Stimulated activated naive CD4-positive, alpha-beta T cell (primary cell): Measurements from ENCODE around the gene MMRN2.

Source experiments
- DNase-seq, 6 experiments: peaks; one replicate each; lab custom pipeline; 2025; lab: John Stamatoyannopoulos, UW

Gene MMRN2

DNA sequence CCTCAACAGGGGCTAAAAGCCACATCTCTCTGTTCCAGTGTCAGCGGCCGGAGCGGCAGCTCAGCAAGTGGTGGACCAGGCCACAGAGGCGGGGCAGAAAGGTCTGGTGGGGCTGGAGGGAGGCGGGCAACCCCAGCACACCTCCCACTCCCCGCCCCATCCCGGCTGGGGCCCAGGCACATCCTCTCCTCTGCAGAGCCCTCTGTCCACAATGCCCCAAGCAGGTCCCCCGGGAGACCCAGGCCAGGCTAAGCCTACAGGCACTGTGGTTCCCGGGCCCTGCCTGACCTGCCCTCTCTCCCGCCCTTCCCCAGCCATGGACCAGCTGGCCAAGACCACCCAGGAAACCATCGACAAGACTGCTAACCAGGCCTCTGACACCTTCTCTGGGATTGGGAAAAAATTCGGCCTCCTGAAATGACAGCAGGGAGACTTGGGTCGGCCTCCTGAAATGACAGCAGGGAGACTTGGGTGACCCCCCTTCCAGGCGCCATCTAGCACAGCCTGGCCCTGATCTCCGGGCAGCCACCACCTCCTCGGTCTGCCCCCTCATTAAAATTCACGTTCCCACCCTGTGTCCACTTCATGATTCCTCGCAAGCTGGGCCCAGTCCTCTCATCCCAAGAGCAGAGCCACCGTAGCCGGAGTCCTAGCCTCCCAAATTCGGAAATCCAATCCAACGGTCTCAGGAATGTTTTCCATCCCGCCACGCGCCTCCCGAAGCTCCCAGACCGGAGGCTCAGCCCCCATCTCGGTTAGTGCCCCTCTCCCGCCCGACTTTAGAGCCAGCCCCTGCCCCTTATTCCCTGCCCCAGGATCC lies 13.0 kb upstream of the MMRN2 start:
- peak in 1 of 6 experiments; percentile 35 for DNase-seq

DNA sequence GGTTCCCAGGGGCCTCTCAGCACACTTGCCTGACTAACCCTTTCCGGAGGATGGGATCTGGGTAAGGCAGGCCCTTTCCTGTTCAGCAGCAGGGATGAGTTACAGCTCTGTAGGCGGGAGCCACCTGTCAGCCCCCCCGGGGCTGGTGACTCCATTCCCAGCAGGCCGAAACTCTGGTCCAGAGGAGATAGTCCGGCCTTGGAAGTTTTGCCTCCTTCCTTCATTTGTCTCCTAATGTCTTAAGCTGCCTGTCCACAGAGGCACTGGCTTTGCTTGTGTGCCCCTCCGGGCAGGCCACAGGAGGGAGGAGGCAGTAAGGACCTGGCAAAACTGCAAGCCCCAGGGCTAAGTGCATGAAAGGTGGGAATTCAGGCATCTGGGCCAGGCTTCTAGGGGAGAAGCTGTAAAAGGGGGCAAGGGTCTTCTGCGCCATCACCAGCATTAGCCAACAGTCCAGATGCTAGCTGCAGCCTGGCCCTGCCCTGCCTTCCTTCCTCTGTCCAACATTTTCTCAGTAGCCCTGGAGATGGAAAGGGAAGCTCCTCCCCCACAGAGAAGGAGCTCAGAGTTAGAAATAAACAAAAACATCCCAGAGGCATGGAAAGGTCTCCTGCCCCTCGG lies 12.1 kb upstream of the MMRN2 start:
- DNase-seq, result no peak

DNA sequence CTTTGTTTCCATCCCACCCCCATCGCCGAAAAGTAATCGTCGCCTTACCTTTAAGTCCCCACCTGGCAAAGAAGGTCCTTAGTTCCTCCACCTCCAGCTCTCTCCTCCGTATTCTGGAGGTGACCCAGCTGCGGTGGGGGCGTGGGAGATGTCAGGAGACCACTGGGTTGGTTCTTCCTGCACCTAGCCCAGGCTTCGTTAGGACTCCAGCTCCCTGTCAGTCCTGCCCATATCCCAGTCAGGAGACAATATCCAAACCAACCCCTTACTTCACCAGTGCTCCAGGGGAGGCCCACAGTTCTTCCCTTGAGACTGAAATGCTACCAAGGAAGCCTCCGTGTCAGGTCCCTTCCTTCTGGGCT lies 11.6 kb upstream of the MMRN2 start:
- DNase-seq, result no peak

DNA sequence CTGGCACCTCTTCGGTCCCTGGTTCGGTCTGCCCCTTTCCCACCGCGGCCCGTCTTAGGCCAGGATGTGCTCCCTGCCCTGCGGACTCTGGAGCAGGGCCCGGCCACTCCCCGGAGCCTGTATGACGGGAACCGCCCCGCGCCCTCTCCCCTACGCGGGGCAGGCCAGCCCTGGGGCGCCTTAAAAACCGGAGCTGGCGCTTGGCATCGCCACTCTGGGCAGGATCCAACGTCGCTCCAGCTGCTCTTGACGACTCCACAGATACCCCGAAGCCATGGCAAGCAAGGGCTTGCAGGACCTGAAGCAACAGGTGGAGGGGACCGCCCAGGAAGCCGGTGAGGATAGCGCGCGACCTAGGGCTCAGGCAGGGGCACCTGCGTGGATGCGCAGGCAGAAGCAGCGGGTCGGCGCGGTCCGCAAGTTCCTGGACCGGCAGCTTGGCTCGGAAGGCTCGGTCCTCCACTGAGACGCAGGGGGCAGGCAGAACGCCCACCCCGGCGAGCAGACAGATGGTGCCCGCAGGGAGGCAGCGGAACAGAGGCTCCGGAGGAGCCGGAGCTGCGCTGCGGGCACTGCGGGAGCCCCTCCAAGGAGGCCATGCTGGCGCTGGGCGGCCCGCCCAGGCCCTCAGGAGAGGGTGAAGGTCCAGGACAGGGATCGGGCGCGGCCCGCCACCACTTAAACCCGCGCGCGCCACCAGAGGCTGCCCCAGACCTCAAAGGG lies 11.0 kb upstream of the MMRN2 start, which contains the start of gene ADIRF:
Gene ADIRF, plus strand, starts transcription at position 212 of the 723 bp plus-strand sequence. Its CDS starts 63 bp downstream, at position 275.
- peak in 2 of 6 experiments; percentile 16 to 35 for DNase-seq

DNA sequence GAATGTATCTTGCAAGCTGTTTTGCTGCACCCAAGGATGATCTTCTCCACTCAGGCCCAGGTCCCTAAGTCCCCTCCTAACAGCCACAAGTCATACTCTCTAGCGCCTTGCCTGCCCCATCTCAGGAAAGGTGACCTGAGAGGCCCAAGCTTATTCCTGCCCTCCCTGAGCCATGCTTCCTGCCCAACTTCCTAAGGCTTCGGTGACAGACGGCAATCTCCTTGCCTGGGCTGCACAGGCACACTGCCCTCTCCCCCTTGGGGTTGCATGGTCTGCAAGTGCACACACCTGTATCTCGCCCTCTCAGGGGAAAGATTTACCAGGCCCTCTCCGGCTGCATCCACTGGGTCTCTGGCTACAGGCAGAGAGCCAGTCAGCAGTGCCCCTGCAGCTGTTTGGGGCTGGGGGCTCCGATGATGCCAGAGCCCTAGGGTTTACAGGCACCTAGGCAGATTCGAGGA lies 10.1 kb upstream of the MMRN2 start:
- DNase-seq, result no peak

DNA sequence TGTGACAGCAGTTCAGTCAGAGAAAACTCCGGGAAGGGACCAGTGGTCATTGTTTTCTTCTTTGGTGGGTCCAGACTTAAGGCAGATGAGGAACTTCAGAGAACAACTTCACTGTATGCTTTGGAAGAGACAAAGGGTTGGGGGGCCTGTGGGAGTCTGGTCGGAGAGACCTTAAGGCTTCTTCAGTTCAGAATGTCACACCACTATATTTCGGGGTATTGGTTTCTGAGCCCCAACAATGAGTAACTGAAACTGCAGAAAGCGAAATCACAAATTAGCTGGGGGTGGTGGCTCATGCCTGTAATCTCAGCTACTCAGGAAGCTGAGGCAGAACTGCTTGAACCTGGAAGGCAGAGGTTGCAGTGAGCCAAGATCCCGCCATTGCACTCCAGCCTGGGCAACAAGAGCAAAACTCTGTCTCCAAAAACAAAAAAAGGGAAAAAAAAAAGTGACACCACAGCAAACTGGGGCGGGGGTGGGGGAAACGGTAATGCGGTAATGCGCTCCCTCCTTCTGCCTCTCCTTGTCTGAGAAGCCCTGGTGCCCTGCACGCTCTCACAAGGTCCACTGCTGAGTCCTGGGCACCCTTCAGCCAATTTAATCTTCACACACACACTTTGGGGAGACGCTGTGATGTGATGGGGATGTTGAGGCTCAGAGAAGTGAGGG lies 8.7 kb upstream of the MMRN2 start:
- peak in 1 of 6 experiments; percentile 60 for DNase-seq

DNA sequence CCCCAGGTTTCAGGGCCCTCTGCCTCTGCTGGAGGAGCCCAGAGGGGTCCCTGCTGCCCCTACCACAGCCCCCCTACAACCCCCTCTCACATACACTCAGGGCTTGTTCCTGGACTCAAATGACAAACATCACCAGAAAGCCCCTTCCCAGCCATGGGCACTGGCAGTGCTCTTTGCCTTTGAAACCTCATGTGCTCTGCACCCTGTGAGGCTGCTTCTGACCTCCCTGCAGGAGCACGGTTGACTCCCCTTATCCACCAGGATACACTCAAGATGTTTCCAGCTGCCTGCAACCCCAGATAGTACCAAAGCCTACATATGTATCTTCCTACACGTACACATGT lies 7.4 kb upstream of the MMRN2 start:
- DNase-seq, result no peak

DNA sequence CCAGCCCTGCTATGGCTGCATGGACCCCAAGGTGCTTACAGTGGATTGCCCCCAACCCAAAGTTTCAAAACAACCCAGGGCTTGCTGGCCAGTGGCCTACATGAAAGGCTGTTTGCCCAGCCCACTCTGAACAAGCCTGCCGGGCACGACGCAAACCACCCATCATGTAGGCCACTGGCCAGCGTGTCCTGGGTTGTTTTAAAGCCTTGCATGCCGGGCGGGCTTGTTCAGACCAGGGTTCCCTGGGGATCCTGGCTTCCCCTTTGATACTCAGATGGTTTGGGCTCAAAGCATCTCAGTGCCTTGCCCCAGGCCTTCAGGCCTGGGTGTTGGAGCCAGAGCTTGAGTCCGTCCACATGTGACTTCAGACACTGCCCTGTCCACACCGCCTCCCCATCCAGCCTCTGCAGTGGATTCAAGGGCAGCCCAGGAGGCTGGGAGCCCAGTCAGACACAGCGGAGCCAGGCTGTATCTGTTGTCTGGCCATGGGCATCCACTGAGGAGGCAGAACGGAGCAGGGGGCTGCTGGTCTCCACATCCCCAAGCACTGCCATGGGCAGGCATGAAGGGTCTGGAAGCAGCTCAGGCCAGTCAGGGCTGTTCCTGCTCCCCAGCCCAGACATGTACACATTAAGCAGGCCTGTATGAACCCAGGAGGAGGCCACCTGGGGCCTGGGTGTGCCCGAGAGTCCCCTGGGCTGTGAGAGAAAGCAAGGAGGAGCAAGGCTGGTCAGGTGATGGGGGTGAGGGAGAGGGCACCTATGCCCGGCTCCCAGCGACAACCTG lies 6.8 kb upstream of the MMRN2 start:
- DNase-seq, result no peak

DNA sequence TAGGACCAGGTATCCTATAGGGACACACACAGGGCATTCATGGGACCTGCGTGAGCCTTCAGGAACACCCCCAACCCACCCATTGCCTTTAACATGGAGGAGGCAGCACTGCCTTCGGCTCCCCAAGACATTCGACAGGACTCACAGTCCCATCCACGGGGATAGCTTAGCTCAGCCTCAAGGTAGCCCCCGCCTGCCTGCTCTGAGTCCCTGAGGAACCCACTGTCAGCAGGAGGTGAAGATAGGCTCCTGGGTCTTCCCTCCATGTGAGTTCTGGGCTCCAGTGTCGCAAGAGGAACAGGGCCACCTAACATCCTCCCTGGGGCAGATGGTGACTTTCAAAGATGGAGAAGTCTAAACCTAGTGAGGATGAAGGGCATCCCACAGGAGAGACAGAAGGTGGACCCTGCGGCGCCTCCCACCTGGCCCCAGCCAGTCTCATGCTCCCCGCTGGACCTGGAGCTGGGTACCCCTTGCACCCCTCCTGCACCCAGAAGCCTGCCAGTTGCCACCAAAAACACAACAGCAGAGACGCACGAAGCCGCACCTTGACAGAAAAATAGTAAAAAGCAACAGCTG lies 6.0 kb upstream of the MMRN2 start:
- no peak for DNase-seq

DNA sequence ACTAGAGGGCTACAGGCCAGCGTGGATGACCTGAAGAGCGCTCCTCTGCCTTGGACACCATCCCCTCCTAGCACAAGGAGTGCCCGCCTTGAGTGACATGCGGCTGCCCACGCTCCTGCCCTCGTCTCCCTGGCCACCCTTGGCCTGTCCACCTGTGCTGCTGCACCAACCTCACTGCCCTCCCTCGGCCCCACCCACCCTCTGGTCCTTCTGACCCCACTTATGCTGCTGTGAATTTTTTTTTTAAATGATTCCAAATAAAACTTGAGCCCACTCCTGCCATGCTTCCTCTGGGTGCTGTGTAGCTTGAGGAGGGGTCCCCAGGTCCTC lies 5.5 kb upstream of the MMRN2 start:
- DNase-seq, result no peak

DNA sequence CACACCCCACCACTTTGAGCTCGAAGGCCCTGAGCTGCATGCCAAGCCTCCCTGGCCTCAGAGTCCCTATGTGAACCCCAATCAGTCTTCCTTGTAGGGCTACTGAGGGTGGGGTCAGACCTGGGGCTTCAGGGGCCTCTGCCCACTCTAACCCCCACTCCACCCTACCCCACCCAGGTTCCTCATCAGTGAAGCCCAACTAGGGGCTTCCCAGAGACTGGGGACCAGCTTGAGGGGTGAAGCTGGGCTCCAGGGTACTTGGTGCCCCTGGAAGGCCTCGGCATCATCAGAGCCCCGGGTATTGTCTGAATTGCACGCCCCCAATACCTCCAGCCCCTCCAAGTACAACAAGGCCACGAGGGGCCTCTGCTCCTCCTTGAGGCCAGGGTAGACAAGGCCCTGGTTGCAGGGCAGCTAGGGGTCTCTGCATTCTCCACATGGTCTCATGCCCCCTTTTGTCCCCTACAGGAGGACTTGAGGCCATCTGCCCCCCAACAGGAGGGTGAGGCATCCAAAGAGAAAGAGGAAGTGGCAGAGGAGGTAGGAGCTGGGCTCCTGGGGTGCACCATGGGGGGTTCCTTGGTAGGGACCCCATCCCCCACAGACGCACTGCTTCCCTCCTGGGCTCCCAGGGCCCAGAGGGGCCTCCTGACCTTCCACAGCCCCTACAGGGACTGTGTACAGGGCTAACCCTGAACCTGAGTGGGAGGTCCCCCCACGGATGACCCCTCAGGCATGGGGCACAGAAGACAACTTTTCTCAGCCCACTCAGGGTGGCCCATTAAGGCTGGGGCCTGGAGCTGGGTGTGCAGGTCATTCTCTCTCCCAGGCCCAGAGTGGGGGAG lies 4.9 kb upstream of the MMRN2 start:
- DNase-seq, result no peak

DNA sequence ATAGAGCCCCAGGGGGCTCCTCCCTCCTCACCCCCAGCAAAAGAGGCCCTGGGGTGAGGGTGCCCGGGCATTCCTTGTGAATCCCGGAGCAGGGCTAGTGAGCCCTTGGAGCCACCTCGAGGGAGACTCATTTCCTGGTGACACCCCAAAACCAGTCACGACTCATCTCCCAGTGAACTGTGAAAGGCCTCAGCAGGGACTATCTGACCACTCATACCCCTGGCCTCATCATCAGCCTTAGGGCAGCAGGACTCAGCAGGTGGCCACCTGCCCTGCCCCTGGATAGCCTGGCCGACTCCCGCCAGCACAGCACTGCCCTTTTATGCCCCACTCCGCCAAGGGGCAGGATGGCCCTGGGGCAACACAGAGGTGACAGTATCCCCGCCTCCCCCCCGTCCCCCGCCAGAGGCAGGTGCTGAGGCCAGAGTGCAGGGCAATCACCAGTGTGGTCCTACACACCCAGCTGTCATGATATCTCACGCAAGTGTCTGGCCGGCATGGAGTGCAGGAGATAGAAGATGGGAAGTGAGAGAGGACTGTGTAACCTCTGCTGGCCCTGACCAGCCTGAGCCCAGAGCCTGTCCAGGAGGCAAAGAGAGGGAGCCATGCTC lies 4.2 kb upstream of the MMRN2 start:
- no peak for DNase-seq

DNA sequence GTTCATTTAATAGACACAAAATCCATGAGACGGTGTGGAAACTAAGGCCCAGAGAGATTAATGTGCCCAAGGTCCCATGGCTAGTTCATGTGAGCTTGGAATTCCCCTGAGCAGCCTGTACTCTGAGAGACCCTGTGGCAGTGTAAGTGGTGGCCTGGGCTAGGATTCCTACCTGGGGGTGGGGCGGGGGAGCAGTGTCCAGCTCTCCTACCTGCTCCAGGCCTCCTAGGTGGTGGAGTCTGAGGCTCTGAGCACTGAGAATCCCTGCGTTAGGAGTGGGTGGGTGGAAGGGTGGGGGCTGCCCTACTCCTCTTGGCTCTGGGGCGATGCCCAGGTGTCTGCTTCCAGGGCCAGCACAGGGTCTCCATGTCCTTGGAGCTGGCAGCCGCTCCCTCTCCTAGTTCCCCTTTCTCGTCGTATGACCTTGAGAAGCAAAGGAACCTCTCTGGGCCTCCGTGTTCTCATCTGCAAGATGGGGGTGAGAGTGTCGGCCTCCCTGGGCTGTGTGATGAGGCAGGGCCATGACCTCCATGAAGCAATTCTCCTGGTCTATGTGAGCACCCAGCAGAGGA lies 3.5 kb upstream of the MMRN2 start:
- no peak for DNase-seq

DNA sequence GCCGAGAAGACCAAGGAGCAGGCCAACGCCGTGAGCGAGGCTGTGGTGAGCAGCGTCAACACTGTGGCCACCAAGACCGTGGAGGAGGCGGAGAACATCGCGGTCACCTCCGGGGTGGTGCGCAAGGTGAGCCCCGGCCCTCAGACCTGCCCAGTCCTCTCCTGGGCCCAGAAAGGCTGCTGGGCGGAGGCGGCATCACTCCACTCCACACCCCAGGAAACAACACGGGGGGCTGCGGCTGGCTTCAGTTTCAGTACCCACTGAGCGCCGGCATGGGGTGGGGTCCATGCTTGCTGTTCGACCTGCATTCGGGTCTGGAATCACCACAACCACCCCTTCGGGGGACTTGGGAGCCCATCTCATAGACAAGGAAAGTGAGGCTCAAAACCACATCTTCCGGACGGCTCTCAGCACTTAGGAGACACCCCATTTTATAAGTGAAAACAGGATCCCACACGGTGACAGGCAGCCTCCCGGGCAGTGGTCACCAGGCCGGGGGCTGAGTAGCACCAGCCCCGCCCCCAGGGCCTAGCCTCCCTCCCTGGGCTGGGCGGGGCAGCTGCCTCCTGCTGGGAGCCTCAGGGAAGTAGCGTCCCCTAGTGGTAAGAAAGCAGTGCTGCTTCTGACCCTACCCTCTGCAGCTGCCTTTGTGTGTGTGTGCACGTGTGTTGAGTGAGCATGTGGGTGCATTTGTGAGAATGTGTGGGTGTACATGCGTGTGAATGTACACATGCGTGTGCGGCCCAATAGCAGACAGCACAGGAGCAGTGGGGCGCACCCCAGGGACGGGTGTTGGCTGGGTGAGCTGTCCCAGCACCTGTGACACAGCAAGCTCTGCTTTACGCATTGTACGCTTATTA lies 2.8 kb upstream of the MMRN2 start:
- DNase-seq, result peak in 3 of 6 experiments; percentile 10 to 46 (median 19)

DNA sequence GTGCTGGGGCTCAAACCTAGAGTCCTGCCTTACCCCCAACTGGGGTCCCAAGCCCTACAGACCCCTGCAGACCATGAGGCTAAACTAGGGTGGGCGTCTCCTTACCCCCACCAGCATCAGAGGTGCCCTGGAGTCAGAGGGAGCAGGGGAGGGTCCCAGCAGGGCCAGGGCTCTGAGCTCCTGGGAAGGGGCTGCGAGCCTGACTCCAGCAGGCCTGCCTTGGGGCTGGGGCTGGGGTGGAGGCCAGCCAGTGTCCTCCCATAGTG lies 2.3 kb upstream of the MMRN2 start:
- no peak for DNase-seq

DNA sequence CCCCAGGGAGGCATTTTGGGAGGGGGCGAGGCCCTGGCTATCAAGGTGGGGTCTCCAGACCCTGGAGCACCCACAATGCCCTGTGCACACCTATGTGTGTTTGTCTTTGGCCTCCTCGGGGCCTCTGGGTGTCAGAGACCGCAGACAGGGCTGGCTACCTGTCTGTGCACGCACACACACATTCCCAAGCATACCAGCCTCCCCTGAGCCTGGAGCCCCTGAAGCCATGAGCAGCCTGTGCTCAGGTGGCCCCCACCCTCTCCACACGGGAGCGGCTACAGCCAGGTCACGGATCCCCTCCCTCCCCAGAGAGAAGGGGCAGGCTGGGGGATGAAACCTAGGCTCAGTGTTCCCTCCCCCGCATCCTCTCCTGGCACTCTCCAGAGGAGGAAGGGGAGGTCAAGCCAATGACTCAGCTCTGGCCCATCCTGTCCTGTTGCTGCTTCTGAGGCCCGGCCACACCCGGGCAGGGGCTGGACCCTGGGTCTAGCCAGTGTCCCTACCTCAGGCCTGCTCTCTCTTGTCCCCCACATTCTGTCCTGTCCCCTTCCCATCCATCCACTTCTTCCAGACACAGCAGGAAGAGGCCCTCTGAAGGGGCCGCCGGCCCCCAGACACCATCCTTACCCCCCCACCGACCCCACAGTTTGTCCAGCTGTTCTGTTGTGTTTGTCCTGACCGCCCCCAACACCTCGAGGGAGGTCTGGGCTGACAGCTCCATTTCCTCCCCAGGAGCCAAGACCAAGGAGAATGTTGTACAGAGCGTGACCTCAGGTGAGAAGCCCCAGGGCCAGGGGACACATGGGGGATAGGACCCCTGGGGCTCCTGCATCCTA lies 1.7 kb upstream of the MMRN2 start:
- no peak for DNase-seq

DNA sequence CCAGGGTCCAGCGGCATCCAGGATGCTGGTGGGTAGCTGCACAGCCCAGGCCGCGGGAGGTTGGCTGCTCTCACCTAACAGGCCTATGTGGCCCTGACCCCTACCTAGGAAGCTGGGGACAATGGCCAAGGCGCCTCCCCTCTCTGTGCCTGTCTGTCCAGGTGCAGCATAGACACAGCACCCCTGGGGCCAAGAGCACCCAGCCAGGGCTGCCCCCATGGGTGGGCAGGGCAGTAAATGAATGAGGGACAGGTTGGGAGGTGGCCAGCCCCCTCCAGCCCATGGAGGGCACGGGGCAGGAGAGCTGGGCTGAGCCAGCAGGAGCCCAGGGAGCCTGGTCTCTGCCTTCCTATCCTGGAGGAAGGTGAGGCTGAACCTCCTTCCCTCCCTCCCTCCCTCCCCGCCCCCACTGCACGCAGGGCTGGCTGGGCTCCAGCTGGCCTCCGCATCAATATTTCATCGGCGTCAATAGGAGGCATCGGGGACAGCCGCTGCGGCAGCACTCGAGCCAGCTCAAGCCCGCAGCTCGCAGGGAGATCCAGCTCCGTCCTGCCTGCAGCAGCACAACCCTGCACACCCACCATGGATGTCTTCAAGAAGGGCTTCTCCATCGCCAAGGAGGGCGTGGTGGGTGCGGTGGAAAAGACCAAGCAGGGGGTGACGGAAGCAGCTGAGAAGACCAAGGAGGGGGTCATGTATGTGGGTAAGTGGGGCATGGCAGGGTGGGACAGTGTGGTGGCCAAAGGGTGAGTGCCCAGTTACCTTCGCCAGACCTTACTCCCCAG lies 893 bp upstream of the MMRN2 start, which contains the start of gene SNCG:
Gene SNCG, plus strand, starts transcription at position 484 of the 785 bp plus-strand sequence. Its CDS starts 99 bp downstream, at position 583.
- no peak for DNase-seq
